ENCODE measurements around the gene SPATA33.
"Not testable (repeated sequence)": the region's sequence is repeated elsewhere in the genome, so short reads cannot be mapped to it uniquely, and the experiment has no call there.

GRCh38 chr16:89689621-89690020 lies 32.0 kb downstream of the SPATA33 start:
- not testable (repeated sequence) for TF ChIP-seq CTCF (IDR thresholded peaks at IDR 0.05 in 4 of 5, conservative IDR thresholded peaks at IDR 0.05 in 1 of 5); POLR2A (IDR thresholded peaks at IDR 0.05)
